Activated T-cell treated with anti-CD3 and anti-CD28 coated beads, Interleukin-2, amount 50 U/mL, for 48 hours (primary cell): Measurements from ENCODE around the gene SULT4A1.

Source experiments
- DNase-seq, 2 experiments: peaks; one replicate each; pipeline ENCODE4 v3.0.0-alpha.2; 2020

Gene SULT4A1

GRCh38 chr22:43796567-43796966, 65.7 kb downstream of the SULT4A1 start:
- DNase-seq = no peak

DNA sequence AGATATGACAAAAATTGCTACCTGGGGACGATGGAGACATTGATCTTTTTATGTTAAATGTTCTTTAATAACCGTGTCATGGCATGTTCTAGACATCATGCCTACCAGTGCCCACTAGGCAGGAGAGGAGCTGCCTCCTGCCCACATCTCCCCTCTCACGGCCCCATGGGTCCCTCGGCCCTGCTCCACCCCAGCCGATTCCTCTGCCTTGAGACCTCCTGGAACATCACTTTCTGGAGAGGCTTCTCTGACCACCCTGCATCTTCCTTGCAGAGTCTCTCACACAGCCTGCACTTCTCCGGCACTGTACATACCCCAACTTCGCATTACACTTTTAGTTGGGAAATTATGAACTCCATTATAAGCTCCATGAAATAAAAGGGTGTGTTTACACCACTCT, 67.0 kb downstream of the SULT4A1 start:
- DNase-seq = no peak

DNA sequence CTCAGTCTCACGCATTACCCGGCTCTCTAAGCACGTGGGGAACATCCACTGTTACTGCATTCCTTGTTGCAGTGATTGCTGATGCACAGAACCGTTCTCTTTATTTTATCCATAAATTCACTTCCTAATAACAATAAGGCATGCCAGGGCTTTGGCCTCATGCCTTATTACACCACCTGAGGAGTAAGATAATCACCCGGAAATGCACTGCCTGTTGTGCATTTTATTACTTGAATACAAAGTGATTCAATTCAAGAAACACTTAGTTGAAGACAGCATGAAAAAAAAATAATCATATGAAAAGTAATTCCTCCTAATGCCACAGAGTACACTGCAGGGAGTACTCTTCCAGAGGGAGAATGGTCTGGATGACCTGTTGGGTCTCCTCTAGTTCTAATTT, 69.4 kb downstream of the SULT4A1 start:
- DNase-seq = no peak

- no peak for DNase-seq
These were observed 72.9 kb downstream of the SULT4A1 start for GRCh38 chr22:43789452-43789851.

GRCh38 chr22:43783777-43784176, 78.5 kb downstream of the SULT4A1 start:
- DNase-seq = no peak

GRCh38 chr22:43782448-43782847, 79.9 kb downstream of the SULT4A1 start:
- DNase-seq = no peak

- DNase-seq = no peak
These were observed 85.0 kb downstream of the SULT4A1 start for GRCh38 chr22:43777286-43777685.

GRCh38 chr22:43776081-43776670, 86.1 kb downstream of the SULT4A1 start:
- DNase-seq = no peak
